Measurements from ENCODE around the gene LIPT1. TPM values are rescaled to one million over a fixed set of nuclear protein-coding genes. Genes with fewer than 3 reads are reported as not detected.
A peak's percentile ranks its signal among the peaks of the same experiment; 100 is the strongest.
"Not testable (repeated sequence)": the region's sequence is repeated elsewhere in the genome, so short reads cannot be mapped to it uniquely, and the experiment has no call there.

LIPT1 gene
- total RNA-seq, result 1 to 10 TPM; 7.5 to 7.9 TPM

DNA sequence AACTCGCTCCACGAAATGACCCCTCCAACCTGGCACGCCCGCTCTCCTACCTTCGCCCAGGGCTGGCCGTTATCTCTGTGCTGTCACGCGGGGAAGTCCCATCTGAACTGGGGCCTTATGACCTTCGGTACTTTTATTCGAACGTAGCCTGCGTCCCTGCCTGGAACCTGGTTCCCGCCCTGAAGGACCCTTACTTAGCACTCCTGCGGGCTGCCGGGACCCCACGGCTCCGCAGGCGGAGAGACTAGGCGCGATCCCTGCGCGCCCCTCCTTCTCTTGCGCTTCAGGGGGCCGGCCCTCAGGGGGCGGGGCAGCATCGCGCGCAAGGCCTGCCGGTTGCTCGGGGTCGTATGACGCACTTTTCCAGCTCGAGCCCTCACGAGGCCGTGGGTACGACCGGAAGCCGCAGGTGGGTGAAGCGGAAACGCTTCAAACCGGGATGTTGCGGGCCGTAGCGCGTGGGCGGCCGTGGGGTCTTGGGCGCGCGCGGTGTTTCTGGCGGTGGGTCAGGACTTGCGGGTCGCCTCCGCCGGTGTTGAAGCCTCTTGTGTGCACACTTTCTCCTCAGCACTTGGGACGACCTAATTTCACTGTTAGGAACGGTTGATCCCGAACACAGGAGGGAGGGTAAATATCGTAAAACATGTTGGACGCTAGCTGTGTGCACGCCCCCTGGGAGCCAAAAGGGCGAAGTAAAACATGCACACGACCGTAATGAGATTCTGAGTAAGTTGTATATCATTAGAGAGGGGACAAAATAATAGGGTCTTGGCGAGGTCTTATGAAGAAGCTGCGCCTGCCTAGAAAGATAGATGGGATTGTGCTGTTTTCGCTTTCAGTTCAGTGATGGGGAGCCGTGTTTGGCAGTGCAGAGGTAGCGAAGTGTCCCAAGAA is at the start of gene LIPT1, which contains the start of gene TSGA10:
LIPT1 (plus strand) TSS at position 325 of the 894 bp plus-strand sequence. CDS start 6,991 bp downstream, outside the sequence.
TSGA10 (minus strand) TSS at position 300 of the 894 bp plus-strand sequence. CDS start 45,503 bp downstream, outside the sequence.
- Mint-ChIP-seq H3K4me1 (ENCODE audit: low read depth) (peaks cover 34% of the 10 kb centered on the region), H3K4me3 (peak within 1 kb of the TSS; percentile 79), H3K27me3 (ENCODE audit: low read depth) (no peaks in the 10 kb centered on the region), H3K36me3 (ENCODE audit: low read depth) (peaks cover 24% of the 10 kb centered on the region), H3K27ac (peak within 1 kb of the TSS; percentile 95), H3K9me3 (ENCODE audit: insufficient read depth) (no peaks in the 10 kb centered on the region)
- POLR2A ChIA-PET, result interaction anchor here (0.6 to 2.1 kb wide), 10 partner anchors 9 to 697 kb away, joined by 3 to 18 read pairs (median 4); partner anchors contain the start of genes C2orf15, EIF5B, MITD1 and MRPL30
- DNase-seq (peak; percentile 95), ATAC-seq (peak; percentile 96)
- CTCF ChIA-PET, result interaction anchor here (0.6 to 3.6 kb wide), 9 partner anchors 12 to 181 kb away, joined by 3 to 21 read pairs (median 3); partner anchors contain the start of genes C2orf15, MITD1, MRPL30 and TXNDC9

DNA sequence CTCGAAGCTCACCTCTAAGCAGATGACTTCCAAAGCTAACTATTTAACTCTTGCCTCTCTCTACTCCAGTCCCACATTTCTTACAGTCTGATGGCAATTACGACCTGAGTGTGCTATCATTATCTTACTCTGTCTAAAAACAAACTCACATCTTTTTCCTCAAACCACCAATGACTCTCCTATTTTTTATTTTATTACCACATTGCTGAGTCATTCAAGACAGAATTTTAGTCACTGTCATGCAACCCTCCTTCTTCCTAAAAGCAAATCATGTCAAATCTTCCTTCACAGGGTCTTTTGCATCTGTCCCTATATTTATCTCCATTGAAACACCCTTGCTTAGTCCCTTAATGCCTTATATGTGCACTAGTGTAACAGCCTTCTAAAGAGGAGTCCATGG is 47.9 kb upstream of the LIPT1 start:
- no peaks in the 10 kb centered on the region for H3K9me3 Mint-ChIP-seq (ENCODE audit: insufficient read depth)
- H3K27me3 Mint-ChIP-seq (ENCODE audit: low read depth), result no peaks in the 10 kb centered on the region
- DNase-seq, result no peak
- no peaks in the 10 kb centered on the region for H3K36me3 Mint-ChIP-seq (ENCODE audit: low read depth)
- ATAC-seq, result no peak
- H3K4me3 Mint-ChIP-seq, result no peak overlapping the region
- H3K27ac Mint-ChIP-seq, result no peak overlapping the region
- CTCF ChIA-PET, result no interaction called here
- POLR2A ChIA-PET, result no interaction called here
- no peaks in the 10 kb centered on the region for H3K4me1 Mint-ChIP-seq (ENCODE audit: low read depth)

DNA sequence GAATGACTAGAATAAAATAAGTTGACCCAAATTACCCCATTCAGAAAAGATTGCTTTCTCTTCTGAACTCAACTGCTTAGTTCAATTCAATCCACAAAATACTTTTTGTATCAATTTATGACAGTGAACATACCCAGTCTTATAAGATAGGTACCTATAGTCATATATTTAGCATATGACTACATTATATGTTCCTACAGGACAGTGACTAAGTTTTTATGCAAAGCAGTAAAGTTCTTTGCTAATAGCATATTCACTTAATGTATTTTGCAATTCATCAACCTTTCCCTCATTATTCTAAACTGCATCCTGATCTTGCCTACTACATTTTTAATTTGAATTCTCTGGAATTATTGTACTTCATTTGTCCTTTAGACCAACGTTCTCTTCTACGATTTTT is 43.5 kb upstream of the LIPT1 start:
- ChIA-PET POLR2A (no interaction called here), CTCF (no interaction called here)
- H3K4me1 Mint-ChIP-seq (ENCODE audit: low read depth), result no peaks in the 10 kb centered on the region
- H3K27ac Mint-ChIP-seq, result no peak overlapping the region
- no peak for DNase-seq
- H3K4me3 Mint-ChIP-seq, result no peak overlapping the region
- no peaks in the 10 kb centered on the region for H3K36me3 Mint-ChIP-seq (ENCODE audit: low read depth)
- H3K9me3 Mint-ChIP-seq (ENCODE audit: insufficient read depth), result no peaks in the 10 kb centered on the region
- H3K27me3 Mint-ChIP-seq (ENCODE audit: low read depth), result peaks cover 2% of the 10 kb centered on the region
- no peak for ATAC-seq

DNA sequence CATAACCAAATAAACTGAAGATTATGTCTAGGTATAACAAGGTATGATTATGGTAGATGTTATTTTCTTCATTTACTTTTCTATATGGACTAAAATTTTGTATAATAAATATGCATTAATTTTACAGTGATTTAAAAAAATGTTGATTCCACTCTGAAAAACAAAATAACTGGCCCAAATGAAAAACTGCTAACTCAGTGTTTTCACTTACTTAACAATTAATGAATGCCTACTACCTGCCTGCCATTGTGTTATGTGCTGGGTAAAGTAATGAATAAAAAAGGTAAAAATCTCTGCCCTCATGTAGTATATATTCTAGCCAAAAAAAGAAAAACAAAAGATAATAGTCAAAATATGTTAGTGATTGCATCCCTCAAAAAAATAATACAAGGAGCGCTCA is 42.8 kb upstream of the LIPT1 start:
- Mint-ChIP-seq H3K9me3 (ENCODE audit: insufficient read depth) (no peaks in the 10 kb centered on the region), H3K36me3 (ENCODE audit: low read depth) (no peaks in the 10 kb centered on the region), H3K4me3 (no peak overlapping the region), H3K27ac (no peak overlapping the region), H3K27me3 (ENCODE audit: low read depth) (peaks cover 2% of the 10 kb centered on the region), H3K4me1 (ENCODE audit: low read depth) (no peaks in the 10 kb centered on the region)
- CTCF ChIA-PET, result no interaction called here
- DNase-seq (no peak), ATAC-seq (no peak)
- POLR2A ChIA-PET, result no interaction called here

DNA sequence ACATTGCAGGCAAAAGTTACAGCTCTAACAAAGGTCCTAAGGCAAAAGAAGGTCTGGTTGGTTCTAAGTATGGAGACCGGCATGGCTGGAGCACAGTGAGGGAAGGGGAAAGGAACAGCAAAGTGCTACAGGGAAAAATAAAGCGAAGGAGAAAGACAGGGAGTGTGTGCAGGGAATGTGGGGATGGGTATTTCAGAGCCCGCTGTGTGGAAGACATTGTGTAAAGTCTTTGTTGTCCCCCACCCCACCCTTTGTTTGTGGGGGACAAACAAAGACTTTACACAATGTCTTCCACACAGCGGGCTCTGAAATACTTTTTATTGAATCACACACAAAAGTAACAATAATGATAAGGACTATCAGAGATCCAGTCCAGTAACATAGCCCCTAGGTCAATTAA is 42.1 kb upstream of the LIPT1 start:
- no peaks in the 10 kb centered on the region for H3K9me3 Mint-ChIP-seq (ENCODE audit: insufficient read depth)
- peaks cover 2% of the 10 kb centered on the region for H3K27me3 Mint-ChIP-seq (ENCODE audit: low read depth)
- ATAC-seq (no peak), DNase-seq (no peak)
- no peak overlapping the region for H3K4me3 Mint-ChIP-seq
- H3K36me3 Mint-ChIP-seq (ENCODE audit: low read depth), result no peaks in the 10 kb centered on the region
- CTCF ChIA-PET, result no interaction called here
- no peaks in the 10 kb centered on the region for H3K4me1 Mint-ChIP-seq (ENCODE audit: low read depth)
- H3K27ac Mint-ChIP-seq, result no peak overlapping the region
- POLR2A ChIA-PET, result no interaction called here

DNA sequence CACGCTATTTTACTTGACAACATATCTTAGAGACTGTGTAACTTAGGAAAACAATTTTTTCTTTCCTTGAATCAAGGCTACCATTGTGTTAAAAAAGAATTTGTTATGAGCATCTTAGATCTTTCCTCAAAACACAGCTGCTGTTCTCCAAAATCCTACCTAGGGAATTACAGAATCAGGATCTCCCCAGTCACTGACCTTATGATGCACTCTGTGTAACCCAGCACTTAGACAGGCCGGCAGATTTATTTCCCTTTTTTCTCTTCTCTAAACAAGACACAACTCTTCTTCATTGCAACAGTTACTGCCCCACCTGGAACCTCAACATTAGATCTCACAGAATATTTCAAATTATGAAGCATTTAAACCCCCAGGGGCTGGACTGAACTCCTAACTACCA is 26.8 kb upstream of the LIPT1 start:
- ChIA-PET CTCF (no interaction called here), POLR2A (no interaction called here)
- peaks cover 28% of the 10 kb centered on the region for H3K36me3 Mint-ChIP-seq (ENCODE audit: low read depth)
- no peaks in the 10 kb centered on the region for H3K27me3 Mint-ChIP-seq (ENCODE audit: low read depth)
- H3K27ac Mint-ChIP-seq, result no peak overlapping the region
- H3K4me1 Mint-ChIP-seq (ENCODE audit: low read depth), result no peaks in the 10 kb centered on the region
- H3K9me3 Mint-ChIP-seq (ENCODE audit: insufficient read depth), result peaks cover 21% of the 10 kb centered on the region
- no peak overlapping the region for H3K4me3 Mint-ChIP-seq
- DNase-seq (no peak), ATAC-seq (no peak)

DNA sequence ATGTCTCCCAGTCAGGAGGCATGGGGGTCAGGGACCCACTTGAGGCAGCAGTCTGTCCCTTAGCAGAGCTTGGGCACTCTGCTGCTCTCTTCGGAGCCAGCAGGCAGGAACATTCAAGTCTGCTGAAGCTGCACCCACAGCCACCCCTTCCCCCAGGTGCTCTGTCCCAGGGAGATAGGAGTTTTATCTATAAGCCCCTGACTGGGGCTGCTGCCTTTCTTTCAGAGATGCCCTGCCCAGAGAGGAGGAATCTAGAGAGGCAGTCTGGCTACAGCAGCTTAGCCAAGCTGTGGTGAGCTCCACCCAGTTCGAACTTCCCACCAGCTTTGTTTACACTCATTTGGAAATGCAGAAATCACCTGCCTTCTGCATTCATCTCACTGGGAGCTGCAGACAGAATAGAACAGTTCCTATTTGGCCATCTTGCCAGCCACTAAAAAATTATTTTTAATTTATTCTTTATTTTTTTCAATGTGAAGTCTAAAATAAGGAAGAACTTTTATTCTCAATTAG is 19.7 kb upstream of the LIPT1 start:
- POLR2A ChIA-PET; H3K4me1 Mint-ChIP-seq (ENCODE audit: low read depth); CTCF ChIA-PET; H3K27me3 Mint-ChIP-seq (ENCODE audit: low read depth); DNase-seq; H3K27ac Mint-ChIP-seq; H3K4me3 Mint-ChIP-seq; ATAC-seq: not testable (repeated sequence)
- peaks cover 26% of the 10 kb centered on the region for H3K9me3 Mint-ChIP-seq (ENCODE audit: insufficient read depth)
- H3K36me3 Mint-ChIP-seq (ENCODE audit: low read depth), result peaks cover 20% of the 10 kb centered on the region

DNA sequence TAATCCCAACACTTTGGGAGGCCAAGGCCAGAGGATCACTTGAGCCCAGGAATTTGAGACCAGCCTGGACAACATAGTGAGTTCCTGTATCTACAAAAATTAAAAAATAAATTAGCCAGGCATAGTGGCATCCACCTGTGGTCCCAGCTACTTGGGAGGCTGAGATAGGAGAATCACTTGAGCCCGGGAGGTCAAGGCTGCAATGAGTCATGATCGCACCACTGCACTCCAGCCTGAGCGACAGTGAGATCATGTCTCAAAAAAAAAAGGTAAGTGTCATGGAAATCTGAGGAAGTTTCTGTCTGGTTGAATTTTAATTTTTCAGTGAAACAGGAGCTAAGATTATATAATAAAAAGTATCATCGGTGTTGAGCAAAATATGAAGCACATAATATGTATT is 15.8 kb upstream of the LIPT1 start:
- Mint-ChIP-seq H3K4me1 (ENCODE audit: low read depth) (peaks cover 21% of the 10 kb centered on the region), H3K27ac (no peak overlapping the region), H3K4me3 (no peak overlapping the region), H3K9me3 (ENCODE audit: insufficient read depth) (no peaks in the 10 kb centered on the region), H3K27me3 (ENCODE audit: low read depth) (peaks cover 2% of the 10 kb centered on the region), H3K36me3 (ENCODE audit: low read depth) (peaks cover 8% of the 10 kb centered on the region)
- no peak for DNase-seq
- no peak for ATAC-seq
- ChIA-PET CTCF (no interaction called here), POLR2A (no interaction called here)

DNA sequence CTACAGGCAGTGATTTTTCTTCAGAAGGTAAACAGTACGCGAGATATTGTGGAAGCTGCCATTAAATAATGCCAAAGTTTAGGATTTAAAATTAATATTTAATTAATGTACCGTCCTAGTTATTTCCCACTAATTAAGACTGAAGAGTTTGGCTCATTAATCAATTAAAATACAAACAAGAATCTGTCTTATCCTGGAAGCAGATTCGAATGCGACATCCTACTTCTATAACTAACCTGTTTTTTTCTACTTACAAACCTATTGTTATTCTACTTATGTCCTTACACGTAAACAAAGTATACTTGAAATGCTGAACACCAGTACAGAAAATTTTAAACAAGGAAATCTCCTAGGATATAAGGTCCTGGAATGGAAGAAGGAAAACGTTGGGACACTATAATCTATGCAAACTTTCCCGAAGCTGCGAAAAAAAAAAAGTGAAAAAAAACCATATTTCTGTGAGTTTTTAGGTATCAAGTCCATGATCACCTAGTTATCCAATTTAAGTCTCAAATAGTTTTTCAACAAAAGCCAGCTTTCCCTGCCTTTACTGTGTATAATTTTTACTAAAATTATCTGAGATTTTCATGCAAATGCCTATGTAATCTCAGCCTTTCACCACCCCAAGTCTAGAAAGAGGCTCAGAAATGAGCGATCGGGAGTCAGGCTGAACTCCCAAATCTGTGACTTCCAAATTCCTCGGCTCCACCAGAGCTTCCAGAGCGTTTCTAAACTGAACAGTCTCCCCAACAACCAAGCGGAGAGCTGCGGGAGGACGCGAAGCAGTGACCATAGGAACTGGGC is 14.5 kb upstream of the LIPT1 start:
- peaks cover 21% of the 10 kb centered on the region for H3K4me1 Mint-ChIP-seq (ENCODE audit: low read depth)
- H3K36me3 Mint-ChIP-seq (ENCODE audit: low read depth), result peaks cover 2% of the 10 kb centered on the region
- peaks cover 2% of the 10 kb centered on the region for H3K27me3 Mint-ChIP-seq (ENCODE audit: low read depth)
- ChIA-PET CTCF (interaction anchor here (0.7 to 2.7 kb wide), 5 partner anchors 14 to 491 kb away, joined by 3 to 21 read pairs (median 5); partner anchors contain the start of genes LIPT1 and TSGA10), POLR2A (interaction anchor here (0.5 to 2.0 kb wide), 6 partner anchors 12 to 426 kb away, joined by 3 to 13 read pairs (median 8); partner anchors contain the start of genes EIF5B, LIPT1, MITD1 and MRPL30)
- no peak for ATAC-seq
- H3K9me3 Mint-ChIP-seq (ENCODE audit: insufficient read depth), result no peaks in the 10 kb centered on the region
- H3K4me3 Mint-ChIP-seq, result peak overlapping the region; percentile 94
- no peak for DNase-seq
- peak overlapping the region; percentile 94 for H3K27ac Mint-ChIP-seq

DNA sequence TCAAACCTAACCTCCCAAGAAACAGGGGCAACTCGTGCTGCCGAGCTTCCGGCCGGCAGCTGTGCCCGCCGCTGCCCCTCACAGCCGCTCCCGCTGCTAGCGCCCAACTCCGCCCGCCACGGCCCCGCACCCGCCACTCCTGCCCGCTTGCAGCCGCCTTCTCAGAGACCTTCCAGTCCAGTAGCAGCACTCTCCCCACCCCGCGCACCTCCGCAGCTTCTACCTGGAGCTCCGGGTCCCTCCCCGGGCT is 14.0 kb upstream of the LIPT1 start:
- ChIA-PET CTCF (interaction anchor here (0.7 to 2.7 kb wide), 6 partner anchors 14 to 491 kb away, joined by 3 to 21 read pairs (median 4); partner anchors contain the start of genes LIPT1 and TSGA10), POLR2A (interaction anchor here (0.5 to 2.0 kb wide), 7 partner anchors 12 to 427 kb away, joined by 3 to 13 read pairs (median 6); partner anchors contain the start of genes EIF5B, LIPT1, MITD1 and MRPL30)
- DNase-seq (no peak), ATAC-seq (no peak)
- Mint-ChIP-seq H3K27ac (peak overlapping the region; percentile 94), H3K9me3 (ENCODE audit: insufficient read depth) (no peaks in the 10 kb centered on the region), H3K36me3 (ENCODE audit: low read depth) (peaks cover 2% of the 10 kb centered on the region), H3K27me3 (ENCODE audit: low read depth) (peaks cover 2% of the 10 kb centered on the region), H3K4me1 (ENCODE audit: low read depth) (peaks cover 21% of the 10 kb centered on the region), H3K4me3 (peak overlapping the region; percentile 94)

All from activated CD8-positive, alpha-beta T cell treated with anti-CD3 and anti-CD28 coated beads, Interleukin-2, amount 10 ng/mL, durations not matched to agents 7 days and 5 days (primary cell).